BLaER1 treated with 17β-estradiol and CSF1 and Interleukin-3, amounts not matched to agents 10 nM and 100 nM (cell line): ENCODE results near the gene DIAPH2.
"Not testable (repeated sequence)": the region's sequence is repeated elsewhere in the genome, so short reads cannot be mapped to it uniquely, and the experiment has no call there.

Experiments used
- H3K27ac ChIP-seq, 11 experiments: shearing (Covaris generic); formaldehyde crosslinking; 2 replicates each; pipeline ENCODE4 v1.8.1; 2022
- H3K27me3 ChIP-seq, 11 experiments: shearing (Covaris generic); formaldehyde crosslinking; 2 replicates each; pipeline ENCODE4 v1.8.1; 2022
- H3K36me3 ChIP-seq, 11 experiments: shearing (Covaris generic); formaldehyde crosslinking; 2 replicates each; pipeline ENCODE4 v1.8.1; 2022
- H3K4me1 ChIP-seq, 10 experiments: shearing (Covaris generic); formaldehyde crosslinking; 2 replicates each; pipeline ENCODE4 v1.8.1; 2022
- H3K4me2 ChIP-seq, 11 experiments: shearing (Covaris generic); formaldehyde crosslinking; 2 replicates each; pipeline ENCODE4 v1.8.1; 2022
- H3K4me3 ChIP-seq, 10 experiments: shearing (Covaris generic); formaldehyde crosslinking; 2 replicates each; pipeline ENCODE4 v1.8.1; 2022
- H3K9ac ChIP-seq, 11 experiments: shearing (Covaris generic); formaldehyde crosslinking; 2 replicates each; pipeline ENCODE4 v1.8.1; 2022
- H3K9me3 ChIP-seq, 11 experiments: shearing (Covaris generic); formaldehyde crosslinking; replicated peaks in 1 of 11; 2 replicates each; pipeline ENCODE4 v1.8.1; 2022
- H4K20me1 ChIP-seq, 11 experiments: shearing (Covaris generic); formaldehyde crosslinking; 2 replicates each; pipeline ENCODE4 v1.8.1; 2022
- Cebpa-rat ChIP-seq, 11 experiments: shearing (Covaris generic); IDR thresholded peaks; 2 replicates each; pipeline ENCODE4 v1.8.1; 2022

DIAPH2 gene

GRCh38 chrX:96704629-96705028 is 20.0 kb downstream of the DIAPH2 start:
- Histone ChIP-seq H3K27ac (no peak overlapping the region; a peak in 1 of 22 replicates), H3K36me3 (peaks cover 0 to 6% (median 0%) of the 10 kb centered on the region in 11 experiments; a peak in 1 of 22 replicates), H3K4me2 (peak overlapping the region in 4 of 11 experiments; percentile 10 to 55 (median 41); a peak in 6 of 22 replicates), H3K9me3 (no peaks in the 10 kb centered on the region; a peak in 2 of 22 replicates), H3K4me3 (no peak overlapping the region), H3K4me1 (peaks cover 0 to 51% (median 17%) of the 10 kb centered on the region in 10 experiments; a peak in 16 of 20 replicates), H3K27me3 (peaks cover 66 to 99% (median 90%) of the 10 kb centered on the region in 11 experiments), H3K9ac (no peak overlapping the region), H4K20me1 (peaks cover 16 to 95% (median 46%) of the 10 kb centered on the region in 11 experiments; a peak in 19 of 22 replicates)
- no peak for TF ChIP-seq Cebpa-rat (IDR thresholded peaks at IDR 0.05)

- Histone ChIP-seq H3K27ac (no peak overlapping the region), H3K4me1 (peaks cover 0 to 51% (median 17%) of the 10 kb centered on the region in 10 experiments; a peak in 16 of 20 replicates), H3K9me3 (peaks cover 0 to 4% (median 0%) of the 10 kb centered on the region in 11 experiments; a peak in 2 of 22 replicates), H3K9ac (no peak overlapping the region), H4K20me1 (peaks cover 16 to 89% (median 42%) of the 10 kb centered on the region in 11 experiments; a peak in 19 of 22 replicates), H3K27me3 (peaks cover 66 to 99% (median 90%) of the 10 kb centered on the region in 11 experiments), H3K4me2 (peak overlapping the region in 1 of 11 experiments; percentile 22; a peak in 1 of 22 replicates), H3K36me3 (0 out of 22 replicates have a peak, but pooled peaks cover 0 to 7% (median 0%) of the 10 kb centered on the region in 11 experiments), H3K4me3 (no peak overlapping the region)
- TF ChIP-seq Cebpa-rat (IDR thresholded peaks at IDR 0.05): no peak
These were observed 21.3 kb downstream of the DIAPH2 start for GRCh38 chrX:96705905-96706304.

GRCh38 chrX:96707804-96708203 is 23.2 kb downstream of the DIAPH2 start:
- Histone ChIP-seq H3K9me3 (peaks cover 0 to 6% (median 0%) of the 10 kb centered on the region in 11 experiments; a peak in 2 of 22 replicates), H3K4me2 (peak overlapping the region in 9 of 11 experiments; percentile 3 to 55 (median 26); a peak in 10 of 22 replicates), H4K20me1 (peaks cover 12 to 89% (median 42%) of the 10 kb centered on the region in 11 experiments; a peak in 19 of 22 replicates), H3K9ac (no peak overlapping the region), H3K27ac (no peak overlapping the region), H3K4me1 (peaks cover 0 to 62% (median 17%) of the 10 kb centered on the region in 10 experiments; a peak in 16 of 20 replicates), H3K27me3 (peaks cover 64 to 99% (median 91%) of the 10 kb centered on the region in 11 experiments), H3K4me3 (no peak overlapping the region), H3K36me3 (0 out of 22 replicates have a peak, but pooled peaks cover 0 to 7% (median 0%) of the 10 kb centered on the region in 11 experiments)
- TF ChIP-seq Cebpa-rat (IDR thresholded peaks at IDR 0.05): no peak

GRCh38 chrX:96710031-96710430 is 25.4 kb downstream of the DIAPH2 start:
- Histone ChIP-seq H4K20me1 (peaks cover 15 to 85% (median 40%) of the 10 kb centered on the region in 11 experiments; a peak in 16 of 22 replicates), H3K4me2 (no peak overlapping the region), H3K4me1 (peaks cover 0 to 45% (median 12%) of the 10 kb centered on the region in 10 experiments; a peak in 16 of 20 replicates), H3K36me3 (0 out of 22 replicates have a peak, but pooled peaks cover 0 to 7% (median 0%) of the 10 kb centered on the region in 11 experiments), H3K4me3 (no peak overlapping the region), H3K27ac (no peak overlapping the region), H3K9me3 (peaks cover 0 to 6% (median 0%) of the 10 kb centered on the region in 11 experiments; a peak in 1 of 22 replicates), H3K27me3 (peaks cover 63 to 98% (median 89%) of the 10 kb centered on the region in 11 experiments), H3K9ac (no peak overlapping the region)
- TF ChIP-seq Cebpa-rat (IDR thresholded peaks at IDR 0.05): no peak

- Histone ChIP-seq H3K9me3 (peaks cover 5 to 10% (median 5%) of the 10 kb centered on the region in 11 experiments; a peak in 12 of 22 replicates), H3K36me3 (0 out of 22 replicates have a peak, but pooled peaks cover 0 to 7% (median 0%) of the 10 kb centered on the region in 11 experiments), H3K4me1 (peaks cover 0 to 31% (median under 1%) of the 10 kb centered on the region in 10 experiments; a peak in 7 of 20 replicates), H3K27me3 (peaks cover 42 to 93% (median 88%) of the 10 kb centered on the region in 11 experiments), H3K4me3 (no peak overlapping the region), H4K20me1 (peaks cover 9 to 60% (median 30%) of the 10 kb centered on the region in 11 experiments; a peak in 16 of 22 replicates), H3K4me2 (no peak overlapping the region), H3K9ac (no peak overlapping the region), H3K27ac (no peak overlapping the region)
- no peak for TF ChIP-seq Cebpa-rat (IDR thresholded peaks at IDR 0.05)
These were observed 28.7 kb downstream of the DIAPH2 start for GRCh38 chrX:96713303-96713702.

GRCh38 chrX:96714393-96714792 is 29.8 kb downstream of the DIAPH2 start:
- not testable (repeated sequence) for H3K9ac ChIP-seq, H3K36me3 ChIP-seq, H3K4me2 ChIP-seq, H3K4me3 ChIP-seq, H3K27ac ChIP-seq
- H3K27me3 ChIP-seq: peaks cover 41 to 89% (median 83%) of the 10 kb centered on the region in 11 experiments
- H4K20me1 ChIP-seq: peaks cover 3 to 49% (median 28%) of the 10 kb centered on the region in 11 experiments; a peak in 14 of 22 replicates
- H3K9me3 ChIP-seq: peaks cover 13 to 21% (median 16%) of the 10 kb centered on the region in 11 experiments
- peaks cover 0 to 27% (median 0%) of the 10 kb centered on the region in 10 experiments; a peak in 6 of 20 replicates for H3K4me1 ChIP-seq

GRCh38 chrX:96715481-96715880 is 30.8 kb downstream of the DIAPH2 start:
- no peak for TF ChIP-seq Cebpa-rat (IDR thresholded peaks at IDR 0.05)
- Histone ChIP-seq H3K27ac (no peak overlapping the region), H3K4me2 (peak overlapping the region in 3 of 11 experiments; percentile 3 to 39 (median 28); a peak in 3 of 22 replicates), H3K36me3 (peaks cover 0 to 3% (median 0%) of the 10 kb centered on the region in 11 experiments; a peak in 1 of 22 replicates), H3K9ac (no peak overlapping the region), H3K4me3 (no peak overlapping the region), H3K27me3 (peaks cover 34 to 89% (median 83%) of the 10 kb centered on the region in 11 experiments), H3K9me3 (peaks cover 18 to 29% (median 24%) of the 10 kb centered on the region in 11 experiments), H4K20me1 (peaks cover 3 to 38% (median 28%) of the 10 kb centered on the region in 11 experiments; a peak in 14 of 22 replicates), H3K4me1 (peaks cover 0 to 27% (median 0%) of the 10 kb centered on the region in 10 experiments; a peak in 6 of 20 replicates)

- H4K20me1 ChIP-seq: peaks cover 0 to 23% (median 7%) of the 10 kb centered on the region in 11 experiments; a peak in 9 of 22 replicates
- peaks cover 0 to 45% (median 2%) of the 10 kb centered on the region in 10 experiments; a peak in 8 of 20 replicates for H3K4me1 ChIP-seq
- no peak overlapping the region for H3K9ac ChIP-seq
- no peak overlapping the region for H3K4me2 ChIP-seq
- no peak overlapping the region for H3K27ac ChIP-seq
- TF ChIP-seq Cebpa-rat (IDR thresholded peaks at IDR 0.05): no peak
- peaks cover 0 to 3% (median 0%) of the 10 kb centered on the region in 11 experiments; a peak in 1 of 22 replicates for H3K36me3 ChIP-seq
- no peak overlapping the region for H3K4me3 ChIP-seq
- H3K9me3 ChIP-seq: peaks cover 18 to 25% (median 23%) of the 10 kb centered on the region in 11 experiments
- peaks cover 21 to 89% (median 82%) of the 10 kb centered on the region in 11 experiments for H3K27me3 ChIP-seq
These were observed 34.7 kb downstream of the DIAPH2 start for GRCh38 chrX:96719161-96719875.
